Stimulated activated naive CD8-positive, alpha-beta T cell treated with anti-CD3 and anti-CD28 coated beads, Interleukin-15, Interleukin-2, amounts not matched to agents 100 ng/mL and 50 ng/mL, for 24 hours (primary cell): ENCODE data around the gene PRKAA1.
"Not testable (repeated sequence)": the region's sequence is repeated elsewhere in the genome, so short reads cannot be mapped to it uniquely, and the experiment has no call there.

Source experiments
- H3K27ac Mint-ChIP-seq: one replicate; pipeline ENCODE4 v1.8.0; 2021; ENCODE audit warnings: mild to moderate bottlenecking, mixed read lengths
- H3K27me3 Mint-ChIP-seq: one replicate; pipeline ENCODE4 v1.8.0; 2021; ENCODE audit warnings: mixed read lengths
- H3K36me3 Mint-ChIP-seq: one replicate; pipeline ENCODE4 v1.8.0; 2021; ENCODE audit warnings: low read depth, mixed read lengths
- H3K4me1 Mint-ChIP-seq: one replicate; pipeline ENCODE4 v1.8.0; 2021; ENCODE audit warnings: low read depth, mixed read lengths
- H3K4me3 Mint-ChIP-seq: one replicate; pipeline ENCODE4 v1.8.0; 2021; ENCODE audit warnings: mild to moderate bottlenecking, mixed read lengths
- H3K9me3 Mint-ChIP-seq: one replicate; pipeline ENCODE4 v1.8.0; 2021; ENCODE audit warnings: mixed read lengths

Gene PRKAA1

DNA sequence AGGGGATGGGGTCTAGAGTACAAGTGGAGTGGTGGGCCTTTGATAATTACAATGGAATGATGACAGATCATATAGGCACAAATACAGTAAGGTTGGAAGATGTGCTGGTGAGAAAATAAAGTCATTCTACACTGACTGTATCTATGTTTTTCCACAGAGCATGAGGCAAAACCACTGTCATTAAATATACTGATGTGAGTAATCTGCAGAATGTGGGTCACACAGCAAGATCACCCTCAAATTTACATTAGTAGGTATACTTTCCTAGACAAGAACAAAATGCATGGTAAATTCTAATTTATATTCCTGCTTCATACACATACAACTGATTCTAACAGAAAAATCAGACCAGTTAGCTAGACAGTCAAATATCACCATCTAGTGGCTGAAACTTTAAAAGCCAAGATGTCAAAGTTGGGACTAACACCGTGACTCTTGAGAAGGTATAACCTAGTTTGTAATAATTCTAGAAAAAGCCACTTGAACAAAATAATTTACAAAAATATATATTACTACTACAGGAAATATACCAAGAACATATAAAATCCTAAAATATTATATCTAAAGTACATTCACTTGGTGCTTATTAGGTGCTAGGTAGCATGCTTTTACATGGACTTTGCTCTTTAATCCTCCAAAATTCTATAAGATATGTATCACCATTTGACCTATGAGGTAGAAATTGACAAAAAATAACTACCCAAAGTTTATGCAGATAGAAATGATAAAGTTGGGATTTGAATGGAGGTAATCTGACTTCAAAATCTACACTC, 61.9 kb downstream of the PRKAA1 start:
- Mint-ChIP-seq H3K9me3 (peaks cover 4% of the 10 kb centered on the region), H3K4me3 (no peak overlapping the region), H3K27me3 (no peaks in the 10 kb centered on the region), H3K4me1 (peaks cover 32% of the 10 kb centered on the region), H3K36me3 (peaks cover 33% of the 10 kb centered on the region), H3K27ac (peak overlapping the region; percentile 54)

DNA sequence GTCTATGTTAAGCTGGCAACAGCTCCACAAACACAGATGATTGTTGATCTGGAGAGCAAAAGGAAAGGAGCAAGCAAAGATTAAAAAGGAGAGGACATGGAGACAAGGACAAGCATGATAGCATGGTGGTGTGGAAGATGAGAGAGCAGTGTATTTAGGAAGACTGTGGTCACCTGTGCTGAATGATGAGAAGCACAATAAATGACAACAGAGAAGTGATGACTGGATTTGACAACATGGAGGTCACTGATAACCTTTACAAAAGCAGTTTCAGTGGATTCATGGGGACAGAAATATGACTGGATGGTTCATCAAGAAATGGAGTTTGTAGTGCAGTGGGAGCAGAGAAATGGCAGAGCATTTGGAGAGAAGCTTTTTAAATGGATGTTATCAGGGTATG, 62.6 kb downstream of the PRKAA1 start:
- Mint-ChIP-seq H3K36me3 (peaks cover 29% of the 10 kb centered on the region), H3K9me3 (peaks cover 4% of the 10 kb centered on the region), H3K4me3 (no peak overlapping the region), H3K27me3 (no peaks in the 10 kb centered on the region), H3K4me1 (peaks cover 33% of the 10 kb centered on the region), H3K27ac (peak overlapping the region; percentile 54)

DNA sequence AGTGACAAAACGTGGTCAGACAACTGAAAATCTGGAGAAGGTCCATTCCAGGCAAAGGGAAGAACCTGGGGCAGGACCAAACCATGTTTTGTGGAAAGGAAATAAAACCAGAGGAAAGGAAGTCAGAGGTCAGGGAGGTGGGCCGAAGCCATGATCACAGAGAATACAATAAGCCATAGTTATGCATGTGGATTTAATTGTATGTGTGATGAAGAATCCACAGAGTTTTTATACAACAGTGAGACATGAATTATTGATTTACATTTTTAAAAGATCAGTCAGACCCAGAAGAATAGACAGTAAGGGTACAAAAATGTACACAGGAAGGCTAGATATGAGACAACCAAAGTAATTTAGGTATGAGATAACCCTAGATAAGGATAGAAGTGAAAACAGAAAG, 63.2 kb downstream of the PRKAA1 start:
- no peak overlapping the region for H3K4me3 Mint-ChIP-seq
- no peak overlapping the region for H3K27ac Mint-ChIP-seq
- H3K4me1 Mint-ChIP-seq = peaks cover 33% of the 10 kb centered on the region
- H3K27me3 Mint-ChIP-seq = no peaks in the 10 kb centered on the region
- H3K9me3 Mint-ChIP-seq = peaks cover 4% of the 10 kb centered on the region
- peaks cover 25% of the 10 kb centered on the region for H3K36me3 Mint-ChIP-seq

DNA sequence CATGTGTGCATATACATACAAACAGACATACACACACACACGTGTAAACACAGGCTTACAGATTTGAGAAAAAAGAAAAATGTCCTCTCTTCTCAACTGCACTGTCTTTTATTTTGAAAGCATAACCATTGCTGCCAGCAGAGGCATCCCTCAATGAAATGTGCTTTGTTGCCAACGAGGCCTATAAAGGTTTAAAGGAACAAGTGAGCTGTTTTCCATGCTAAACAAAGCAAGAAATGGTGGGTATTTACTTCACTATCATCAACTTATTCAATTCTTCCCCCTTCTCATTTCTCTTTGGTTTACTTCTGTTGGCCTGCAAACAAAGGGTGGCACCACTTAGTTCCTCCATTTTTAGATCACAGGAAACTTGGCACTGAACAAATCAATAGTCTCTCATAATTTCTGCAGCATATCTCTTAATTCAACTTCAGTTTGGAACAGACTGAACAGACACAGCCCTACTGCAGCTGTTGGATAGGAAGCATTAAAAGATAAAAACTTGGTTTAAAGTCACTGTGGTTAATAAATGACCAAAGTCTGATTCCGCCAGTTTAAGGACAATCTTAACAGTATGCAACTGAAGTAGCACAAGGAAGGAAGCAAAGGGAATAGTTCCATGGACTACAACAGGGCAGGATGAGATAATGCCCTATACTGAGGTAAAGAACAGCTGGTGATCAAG, 64.2 kb downstream of the PRKAA1 start:
- Mint-ChIP-seq H3K9me3 (no peaks in the 10 kb centered on the region), H3K36me3 (peaks cover 18% of the 10 kb centered on the region), H3K27me3 (no peaks in the 10 kb centered on the region), H3K4me1 (peaks cover 33% of the 10 kb centered on the region), H3K27ac (no peak overlapping the region), H3K4me3 (no peak overlapping the region)

DNA sequence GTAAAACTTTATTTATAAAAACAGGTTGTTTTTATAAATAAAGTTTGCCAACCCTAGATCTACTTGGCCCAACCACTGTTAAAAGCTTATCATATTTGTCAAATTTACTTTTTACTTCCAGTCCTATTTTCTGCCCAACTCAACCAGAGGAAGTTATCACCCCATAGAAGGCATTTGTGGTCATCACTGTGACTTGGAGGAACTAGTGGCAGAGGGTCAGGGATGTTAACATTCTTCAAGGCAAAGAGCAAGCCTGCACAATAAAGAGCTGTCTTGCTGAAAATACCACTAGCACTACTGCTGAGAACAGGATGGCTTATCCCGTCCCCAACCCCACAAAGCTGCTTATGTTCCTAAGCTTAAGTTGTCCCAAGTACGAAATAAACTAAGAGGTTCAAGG, 64.7 kb downstream of the PRKAA1 start:
- H3K36me3 Mint-ChIP-seq = peaks cover 14% of the 10 kb centered on the region
- no peak overlapping the region for H3K4me3 Mint-ChIP-seq
- peaks cover 33% of the 10 kb centered on the region for H3K4me1 Mint-ChIP-seq
- H3K27ac Mint-ChIP-seq = no peak overlapping the region
- H3K9me3 Mint-ChIP-seq = no peaks in the 10 kb centered on the region
- H3K27me3 Mint-ChIP-seq = no peaks in the 10 kb centered on the region

DNA sequence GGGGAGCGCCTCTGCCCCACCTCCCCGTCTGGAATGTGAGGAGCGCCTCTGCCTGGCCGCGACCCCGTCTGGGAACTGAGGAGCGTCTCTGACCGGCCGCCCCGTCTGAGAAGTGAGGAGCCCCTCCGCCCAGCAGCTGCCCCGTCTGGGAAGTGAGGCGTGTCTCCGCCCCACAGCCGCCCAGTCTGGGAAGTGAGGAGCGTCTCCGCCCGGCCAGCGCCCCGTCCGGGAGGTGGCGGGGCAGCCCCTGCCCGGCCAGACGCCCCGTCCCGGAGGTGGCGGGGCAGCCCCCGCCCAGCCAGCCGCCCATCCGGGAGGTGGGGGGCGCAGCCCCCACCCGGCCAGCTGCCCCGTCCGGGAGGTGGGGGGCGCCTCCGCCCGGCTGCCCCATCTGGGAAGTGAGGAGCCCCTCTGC, 75.7 kb downstream of the PRKAA1 start:
- peaks cover 59% of the 10 kb centered on the region for H3K36me3 Mint-ChIP-seq
- H3K27ac Mint-ChIP-seq, H3K27me3 Mint-ChIP-seq, H3K4me1 Mint-ChIP-seq, H3K9me3 Mint-ChIP-seq, H3K4me3 Mint-ChIP-seq: not testable (repeated sequence)

DNA sequence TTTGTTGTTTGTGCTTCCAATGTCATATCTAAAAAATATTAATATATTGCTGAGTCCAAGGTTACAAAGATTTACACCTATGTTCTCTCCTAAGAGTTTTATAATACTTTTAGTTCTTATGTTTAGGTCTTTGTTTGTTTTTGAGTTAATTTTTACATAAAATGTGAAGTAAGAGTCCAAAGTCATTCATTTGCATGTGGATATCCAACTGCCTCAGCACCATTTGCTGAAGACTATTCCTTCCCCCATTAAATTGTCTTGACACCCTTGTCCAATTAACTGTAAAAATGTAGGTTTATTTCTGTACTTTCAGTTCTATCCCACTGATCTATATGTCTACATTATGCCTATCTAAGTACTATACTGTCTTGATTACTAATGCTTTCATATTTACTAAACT, 78.1 kb downstream of the PRKAA1 start:
- Mint-ChIP-seq H3K27me3 (no peaks in the 10 kb centered on the region), H3K9me3 (no peaks in the 10 kb centered on the region), H3K27ac (no peak overlapping the region), H3K36me3 (peaks cover 61% of the 10 kb centered on the region), H3K4me1 (peaks cover 15% of the 10 kb centered on the region), H3K4me3 (no peak overlapping the region)

DNA sequence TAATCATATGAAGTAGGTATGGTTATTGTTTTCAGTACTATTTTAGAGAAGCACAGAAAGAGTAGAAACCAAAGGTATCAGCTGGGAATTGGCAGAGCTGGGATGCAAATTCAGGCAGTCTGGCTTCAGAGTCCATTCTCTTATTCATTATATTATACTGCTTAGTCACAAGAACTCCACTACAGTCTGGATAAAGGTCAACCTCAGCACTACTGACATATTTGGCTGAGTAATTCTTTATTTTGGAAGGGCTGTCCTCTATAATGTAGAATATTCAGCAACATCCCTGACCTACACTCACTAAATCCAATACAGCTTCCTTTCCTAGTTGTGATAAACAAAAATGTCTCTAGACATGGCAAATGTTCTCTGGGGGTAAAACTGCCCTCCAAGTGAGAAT, 80.9 kb downstream of the PRKAA1 start:
- no peak overlapping the region for H3K27ac Mint-ChIP-seq
- H3K4me1 Mint-ChIP-seq = peaks cover 15% of the 10 kb centered on the region
- no peaks in the 10 kb centered on the region for H3K27me3 Mint-ChIP-seq
- H3K36me3 Mint-ChIP-seq = peaks cover 53% of the 10 kb centered on the region
- H3K4me3 Mint-ChIP-seq = no peak overlapping the region
- H3K9me3 Mint-ChIP-seq = no peaks in the 10 kb centered on the region

DNA sequence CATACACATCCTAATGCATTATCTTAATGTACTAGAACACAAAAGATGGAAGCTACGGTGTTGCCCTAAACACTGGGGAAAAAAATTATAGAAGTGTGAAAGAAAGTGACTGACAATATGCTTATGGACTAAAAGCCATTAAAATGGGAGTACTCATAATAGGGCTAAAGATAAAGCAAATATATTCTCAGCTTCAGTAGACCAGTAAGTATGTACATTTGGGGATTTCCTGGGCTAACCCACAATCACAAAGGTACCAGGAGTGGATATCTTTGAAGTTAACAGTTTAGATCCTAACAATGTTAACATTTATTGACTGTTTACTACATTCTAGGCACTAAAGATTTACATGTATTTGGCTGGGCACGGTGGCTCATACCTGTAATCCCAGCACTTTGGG, 81.6 kb downstream of the PRKAA1 start:
- peaks cover 15% of the 10 kb centered on the region for H3K4me1 Mint-ChIP-seq
- no peak overlapping the region for H3K4me3 Mint-ChIP-seq
- H3K9me3 Mint-ChIP-seq = no peaks in the 10 kb centered on the region
- no peak overlapping the region for H3K27ac Mint-ChIP-seq
- peaks cover 53% of the 10 kb centered on the region for H3K36me3 Mint-ChIP-seq
- no peaks in the 10 kb centered on the region for H3K27me3 Mint-ChIP-seq

DNA sequence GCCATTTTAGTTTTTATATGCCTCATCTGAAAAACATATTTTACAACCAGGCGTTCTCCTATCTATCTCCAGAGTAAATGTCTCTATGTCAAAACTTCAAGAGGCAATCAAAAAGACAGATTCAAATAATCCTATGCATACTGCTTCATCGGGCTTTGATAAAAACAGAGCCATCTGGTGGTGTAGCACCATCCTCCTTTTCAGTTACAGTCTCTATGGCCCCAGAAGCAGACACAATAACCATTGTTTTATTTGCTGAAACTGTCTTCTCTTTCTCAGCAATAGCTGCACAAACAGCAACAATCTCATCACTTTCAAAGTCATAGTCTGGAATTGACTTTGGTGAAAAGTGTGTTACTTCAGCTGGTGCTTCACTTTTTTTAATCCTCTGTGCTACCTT, 82.2 kb downstream of the PRKAA1 start:
- H3K4me1 Mint-ChIP-seq = peaks cover 15% of the 10 kb centered on the region
- H3K4me3 Mint-ChIP-seq = no peak overlapping the region
- H3K27ac Mint-ChIP-seq = no peak overlapping the region
- peaks cover 51% of the 10 kb centered on the region for H3K36me3 Mint-ChIP-seq
- no peaks in the 10 kb centered on the region for H3K27me3 Mint-ChIP-seq
- H3K9me3 Mint-ChIP-seq = no peaks in the 10 kb centered on the region

DNA sequence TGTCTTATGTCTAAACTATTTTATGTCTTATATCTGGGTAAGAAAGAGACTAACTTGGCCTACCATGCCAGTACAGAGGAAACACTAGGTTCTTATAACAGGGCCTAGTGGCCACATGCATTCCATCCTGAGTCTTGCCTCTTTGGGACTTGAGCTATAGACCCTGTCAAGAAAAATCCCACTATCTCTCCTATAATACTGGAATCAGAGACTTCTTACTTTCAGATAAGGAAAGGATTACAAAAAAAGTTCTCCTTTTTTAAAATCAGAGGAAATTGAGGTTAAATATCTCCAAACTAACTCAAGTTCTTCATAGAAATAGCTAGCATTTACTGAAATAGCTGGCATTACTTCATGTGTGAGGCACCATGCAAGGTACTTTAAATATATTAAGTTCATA, 84.2 kb downstream of the PRKAA1 start:
- peaks cover 48% of the 10 kb centered on the region for H3K36me3 Mint-ChIP-seq

DNA sequence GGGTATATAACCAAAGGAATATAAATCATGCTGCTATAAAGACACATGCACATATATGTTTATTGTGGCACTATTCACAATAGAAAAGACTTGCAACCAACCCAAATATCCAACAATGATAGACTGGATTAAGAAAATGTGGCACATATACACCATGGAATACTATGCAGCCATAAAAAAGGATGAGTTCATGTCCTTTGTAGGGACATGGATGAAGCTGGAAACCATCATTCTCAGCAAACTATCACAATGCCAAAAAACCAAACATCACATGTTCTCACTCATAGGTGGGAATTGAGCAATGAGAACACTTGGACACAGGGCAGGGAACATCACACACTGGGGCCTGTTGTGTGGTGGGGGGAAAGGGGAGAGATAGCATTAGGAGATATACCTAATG, 87.6 kb downstream of the PRKAA1 start:
- not testable (repeated sequence) for H3K9me3 Mint-ChIP-seq, H3K4me3 Mint-ChIP-seq, H3K27me3 Mint-ChIP-seq, H3K4me1 Mint-ChIP-seq, H3K27ac Mint-ChIP-seq
- H3K36me3 Mint-ChIP-seq = peaks cover 56% of the 10 kb centered on the region

More for the DNA sequence above, 84.2 kb downstream of the PRKAA1 start:
- Mint-ChIP-seq H3K9me3 (no peaks in the 10 kb centered on the region), H3K27ac (no peak overlapping the region), H3K4me1 (peaks cover 15% of the 10 kb centered on the region), H3K27me3 (no peaks in the 10 kb centered on the region), H3K4me3 (no peak overlapping the region)
